NK-92 (cell line): ENCODE measurements around the gene TSPAN32.
"Not testable (repeated sequence)": the region's sequence is repeated elsewhere in the genome, so short reads cannot be mapped to it uniquely, and the experiment has no call there.

Experiments
- DNase-seq: peaks from one replicate; lab custom pipeline; 2025; ENCODE audit not compliant: unreplicated experiment; lab: John Stamatoyannopoulos, UW

Gene TSPAN32

GRCh38 chr11:2332569-2332968 lies 30.8 kb downstream of the TSPAN32 start:
- DNase-seq = not testable (repeated sequence)

GRCh38 chr11:2333486-2334205 lies 31.8 kb downstream of the TSPAN32 start:
- not testable (repeated sequence) for DNase-seq

DNA sequence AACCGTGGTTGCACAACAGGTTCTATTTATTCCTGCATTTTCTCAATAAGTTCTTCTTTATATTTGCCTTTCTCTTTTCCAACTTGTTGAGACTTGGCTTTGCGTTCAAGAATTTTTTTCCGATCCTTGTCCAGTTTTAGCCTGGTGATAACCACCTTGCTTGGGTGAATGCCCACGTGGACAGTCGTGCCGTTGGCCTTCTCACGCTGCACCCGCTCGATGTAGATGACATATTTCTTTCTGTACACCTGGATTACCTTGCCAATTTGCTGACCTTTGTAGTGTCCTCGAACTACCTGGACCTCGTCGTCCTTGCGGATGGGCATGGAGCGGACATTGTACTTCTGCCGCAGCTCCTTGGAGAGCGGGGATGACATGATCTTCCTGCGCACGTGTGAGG lies 33.5 kb downstream of the TSPAN32 start:
- not testable (repeated sequence) for DNase-seq

DNA sequence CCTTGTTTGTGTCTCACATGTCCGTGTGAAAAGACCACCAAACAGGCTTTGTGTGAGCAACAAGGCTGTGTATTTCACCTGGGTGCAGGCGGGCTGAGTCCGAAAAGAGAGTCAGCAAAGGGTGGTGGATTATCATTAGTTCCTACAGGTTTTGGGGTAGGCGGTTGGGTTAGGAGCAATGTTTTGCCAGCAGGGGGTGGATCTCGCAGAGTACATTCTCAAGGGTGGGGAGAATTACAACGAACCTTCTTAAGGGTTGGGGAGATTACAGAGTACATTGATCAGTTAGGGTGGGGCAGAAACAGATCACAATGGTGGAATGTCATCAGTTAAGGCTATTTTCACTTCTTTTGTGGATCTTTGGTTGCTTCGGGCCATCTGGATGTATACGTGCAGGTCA lies 36.9 kb downstream of the TSPAN32 start:
- not testable (repeated sequence) for DNase-seq

- DNase-seq = no peak
These were observed 40.7 kb downstream of the TSPAN32 start for GRCh38 chr11:2342557-2342956.

DNA sequence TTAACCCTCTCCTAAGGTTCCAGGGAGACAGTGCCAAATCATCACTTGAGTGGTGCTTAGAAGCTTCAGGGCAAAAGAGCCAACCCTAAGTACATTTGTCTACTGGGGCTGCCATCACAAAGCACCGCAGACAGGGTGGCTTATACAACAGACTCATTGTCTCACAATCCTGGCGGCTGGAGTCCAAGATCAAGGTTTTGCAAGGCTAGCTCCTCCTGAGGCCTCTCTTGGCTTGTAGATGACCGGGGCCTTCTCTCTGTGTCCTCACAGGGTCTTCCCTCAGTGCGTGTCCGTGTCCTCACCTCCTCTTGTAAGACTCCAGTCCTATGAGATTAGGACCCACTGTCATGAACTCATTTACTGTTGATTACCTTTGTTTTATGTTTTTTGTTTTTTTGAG lies 41.2 kb downstream of the TSPAN32 start:
- DNase-seq = no peak

GRCh38 chr11:2343502-2343901 lies 41.7 kb downstream of the TSPAN32 start:
- no peak for DNase-seq

DNA sequence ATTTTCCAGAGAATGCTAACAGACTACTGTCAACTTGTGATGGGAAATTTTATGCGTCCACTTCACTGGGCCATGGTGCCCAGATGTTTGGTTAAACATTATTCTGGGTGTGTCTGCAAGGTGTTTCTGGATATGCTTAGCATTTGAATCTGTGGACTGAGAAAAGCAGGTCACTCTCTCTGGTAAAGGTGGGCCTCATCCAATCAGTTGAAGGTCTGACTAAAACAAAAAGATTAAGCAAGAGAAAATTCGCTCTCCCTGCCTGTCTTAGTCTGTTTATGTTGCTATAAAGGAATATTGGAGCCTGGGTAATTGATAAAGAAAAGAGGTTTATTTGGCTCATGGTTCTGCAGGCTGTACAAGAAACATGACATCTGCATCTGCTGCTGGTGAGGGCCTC lies 43.2 kb downstream of the TSPAN32 start:
- no peak for DNase-seq

- DNase-seq = no peak
These were observed 44.2 kb downstream of the TSPAN32 start for GRCh38 chr11:2346014-2346413.

- DNase-seq = no peak
These were observed 44.9 kb downstream of the TSPAN32 start for GRCh38 chr11:2346586-2347307.

DNA sequence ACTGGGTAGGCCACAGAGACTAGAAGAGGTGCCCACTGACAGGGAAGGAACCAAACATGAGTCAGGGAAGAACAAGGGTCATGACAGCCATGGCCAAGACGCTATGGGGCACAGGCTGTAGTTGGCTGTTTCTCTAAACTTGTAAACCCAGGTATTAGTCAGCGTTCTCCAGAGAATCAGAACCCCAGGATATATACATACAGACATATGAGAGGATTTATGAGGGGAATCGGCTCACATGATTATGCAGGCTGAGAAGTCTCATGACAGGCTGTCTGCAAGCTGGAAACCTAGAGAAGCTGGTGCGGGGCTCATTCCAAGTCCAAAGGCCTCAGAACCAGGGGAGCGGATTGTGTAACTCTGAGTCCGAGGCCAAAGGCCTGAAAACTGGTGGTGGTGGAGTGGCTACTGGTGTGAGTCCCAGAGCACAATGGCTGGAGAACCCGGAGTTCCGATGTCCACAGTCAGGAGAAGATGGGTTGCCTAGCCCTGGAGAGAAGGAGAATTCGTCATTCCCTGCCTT lies 45.6 kb downstream of the TSPAN32 start:
- DNase-seq = no peak

GRCh38 chr11:2348986-2349385 lies 47.2 kb downstream of the TSPAN32 start:
- no peak for DNase-seq

DNA sequence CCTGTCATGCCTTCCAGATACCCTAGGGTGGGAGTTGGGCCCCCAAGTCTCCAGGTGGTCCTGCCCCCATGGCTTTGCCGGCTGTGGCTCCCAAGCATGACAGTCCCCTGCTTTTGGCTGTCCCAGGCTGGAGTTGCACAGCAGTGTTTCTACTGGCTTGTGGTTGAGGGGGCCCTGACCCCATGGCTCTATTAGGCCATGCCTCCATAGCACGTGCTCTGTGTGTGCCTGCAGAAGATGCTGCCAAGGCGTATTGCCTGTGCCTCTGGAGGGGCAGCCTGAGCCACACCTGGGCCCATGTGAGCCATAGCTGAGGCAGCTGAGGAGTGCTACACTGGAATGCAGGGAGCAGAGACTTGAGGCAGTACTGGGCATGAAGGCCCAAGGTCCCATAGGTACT lies 49.9 kb downstream of the TSPAN32 start:
- DNase-seq = no peak

DNA sequence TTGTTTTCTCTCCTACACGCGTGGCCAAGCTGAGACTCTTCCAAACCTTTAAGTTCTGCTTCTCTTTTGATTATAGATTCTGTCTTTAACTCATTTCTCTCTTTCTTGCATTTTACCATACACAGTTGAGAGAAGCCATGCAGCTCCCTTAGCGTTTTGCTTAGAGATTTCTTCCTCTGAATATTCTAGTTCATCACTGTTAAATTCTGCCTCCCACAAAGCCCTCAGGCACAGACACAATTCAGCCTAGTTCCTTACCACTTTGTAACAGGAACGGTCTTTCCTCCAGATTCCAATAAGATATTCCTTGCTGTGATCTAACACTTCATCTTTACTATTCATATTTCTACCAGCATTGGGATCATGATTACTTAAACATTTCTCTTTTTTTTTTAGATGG lies 50.6 kb downstream of the TSPAN32 start:
- DNase-seq = no peak

GRCh38 chr11:2355000-2355644 lies 53.3 kb downstream of the TSPAN32 start:
- no peak for DNase-seq

GRCh38 chr11:2357246-2357645 lies 55.4 kb downstream of the TSPAN32 start:
- no peak for DNase-seq

DNA sequence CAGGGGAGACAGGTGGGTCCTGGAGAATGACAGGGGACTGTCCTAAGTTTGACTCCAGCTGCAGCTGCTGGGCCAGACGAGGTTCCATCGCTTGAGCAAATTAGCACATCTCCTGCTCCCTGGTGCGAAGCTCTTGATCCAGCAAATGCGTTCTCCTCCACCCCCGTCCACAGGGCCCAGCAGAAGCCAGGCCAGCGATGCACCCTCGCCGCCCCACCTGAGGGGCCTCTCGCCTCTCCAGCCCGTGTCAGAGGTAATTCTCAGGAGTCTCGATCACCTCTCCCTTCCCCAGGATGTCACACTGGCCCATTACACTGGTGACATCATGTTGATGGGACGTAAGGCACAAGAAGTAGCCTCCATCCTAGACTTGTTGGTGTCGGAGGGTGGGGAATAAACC lies 55.8 kb downstream of the TSPAN32 start:
- not testable (repeated sequence) for DNase-seq

DNA sequence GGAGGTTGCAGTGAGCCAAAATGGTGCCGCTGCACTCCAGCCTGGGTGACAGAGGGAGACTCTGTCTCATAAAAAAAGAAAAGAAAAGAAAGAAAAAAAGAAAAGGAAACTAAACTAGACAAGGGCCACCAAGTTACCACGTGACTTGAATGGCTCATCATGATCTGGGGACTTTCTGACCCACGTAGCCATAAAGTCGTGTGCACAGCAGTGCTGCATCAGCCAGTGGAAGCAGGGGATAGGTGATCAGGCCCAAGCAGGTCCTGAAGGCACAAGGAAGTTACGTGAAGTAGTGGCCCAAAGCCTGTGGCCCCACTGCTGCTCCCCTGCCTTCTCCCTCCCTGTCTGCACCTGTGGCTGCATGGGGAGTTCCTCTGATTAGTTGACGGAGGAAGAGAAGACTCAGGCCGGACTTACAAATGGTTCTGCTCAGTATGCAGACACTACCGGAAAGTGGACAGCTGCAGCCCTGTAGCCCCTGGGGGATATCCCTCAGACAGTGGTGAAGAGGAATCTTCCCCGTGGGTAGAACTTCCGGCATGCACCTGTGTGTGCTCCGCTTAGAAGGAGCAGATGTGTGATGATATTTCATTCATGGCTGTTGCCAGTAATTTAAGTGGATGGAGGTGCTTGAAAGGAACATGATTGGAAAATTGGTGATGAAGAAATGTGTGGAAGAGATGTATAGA lies 57.1 kb downstream of the TSPAN32 start:
- DNase-seq = no peak

DNA sequence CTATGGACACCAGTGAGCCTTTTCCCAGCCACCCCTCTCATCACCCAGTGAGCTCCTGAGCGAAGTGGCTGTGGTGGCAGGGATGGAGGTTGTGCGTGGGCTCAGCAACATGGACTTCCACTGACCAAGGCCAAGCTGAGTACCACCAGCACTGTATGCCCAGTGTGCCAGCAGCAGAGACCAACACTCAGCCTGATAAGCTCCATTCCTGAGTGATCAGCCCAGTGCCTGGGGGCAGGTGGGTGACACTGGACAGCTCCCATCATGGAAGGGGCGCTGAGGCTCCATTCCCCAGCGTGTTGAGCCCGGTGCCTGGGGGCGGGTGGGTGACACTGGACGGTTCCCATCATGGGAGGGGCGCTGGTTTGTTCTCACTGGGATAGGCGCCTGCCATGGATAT lies 57.7 kb downstream of the TSPAN32 start:
- DNase-seq = no peak

DNA sequence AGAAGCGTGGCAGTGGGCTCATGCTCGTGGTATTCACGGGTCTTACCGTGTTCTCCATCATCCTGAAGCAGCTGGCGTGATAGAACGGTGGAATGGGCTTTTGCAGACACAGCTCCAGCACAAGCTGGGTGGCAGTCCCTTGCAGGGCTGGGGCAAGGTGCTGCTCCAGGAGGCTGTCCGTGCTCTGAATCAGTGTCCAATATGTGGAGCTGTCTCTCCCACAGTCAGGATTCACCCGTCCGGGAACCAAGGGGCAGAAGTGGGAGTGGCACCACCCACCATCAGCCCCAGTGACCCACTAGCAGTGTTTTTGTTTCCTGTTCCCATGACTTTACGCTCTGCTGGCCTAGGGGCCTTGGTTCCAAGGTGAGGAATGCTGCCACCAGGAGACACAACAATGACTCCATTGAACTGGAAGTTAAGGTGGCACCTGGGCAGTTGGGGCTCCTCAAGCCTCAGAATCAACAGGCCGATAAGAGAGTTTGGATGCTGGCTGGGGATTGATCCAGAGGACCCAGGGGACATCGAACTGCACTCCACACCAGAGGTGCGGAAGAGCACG lies 58.3 kb downstream of the TSPAN32 start:
- no peak for DNase-seq

- DNase-seq = no peak
These were observed 59.8 kb downstream of the TSPAN32 start for GRCh38 chr11:2361565-2361964.
